Fibroblast of pulmonary artery (primary cell): ENCODE measurements around the gene TDRD9.

Source experiments
- DNase-seq: peaks from one replicate; pipeline ENCODE4 v3.0.0-alpha.2; 2010; ENCODE audit warnings: low read depth
- H3K4me3 ChIP-seq: replicated peaks from 2 replicates; pipeline ENCODE4 v1.5.1; 2011; ENCODE audit warnings: low read depth, mild to moderate bottlenecking, control low read depth, low read length, moderate library complexity
- TF ChIP-seq, protein P1 (sequence below): IDR thresholded peaks from 2 replicates; pipeline ENCODE4 v1.5.1; 2011; ENCODE audit warnings: mild to moderate bottlenecking, control low read depth, low read length, inconsistent platforms; ENCODE audit errors: missing control alignments

TDRD9 gene

DNA sequence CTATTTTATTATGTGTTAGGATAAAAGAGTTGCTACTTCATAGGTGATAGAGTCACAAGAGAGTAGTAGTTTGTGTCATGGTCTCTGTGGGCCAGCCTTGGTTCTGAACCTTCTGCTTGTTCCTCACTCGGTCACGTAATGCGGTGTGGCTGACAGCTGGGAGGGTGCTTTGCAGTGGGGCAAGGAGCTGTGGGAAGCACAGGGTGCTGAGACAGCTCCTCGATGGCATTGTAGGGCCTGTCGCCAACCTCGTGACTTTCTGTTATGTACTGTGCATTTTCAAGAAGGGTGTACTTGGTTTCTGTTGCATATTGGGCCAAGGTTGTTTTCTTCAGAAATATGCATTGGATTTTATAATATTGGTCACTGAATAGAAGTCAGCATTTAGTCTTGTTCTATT is 75.4 kb downstream of the TDRD9 start:
- H3K4me3 ChIP-seq, result no peak overlapping the region
- no peak for DNase-seq
- TF ChIP-seq, protein P1, sequence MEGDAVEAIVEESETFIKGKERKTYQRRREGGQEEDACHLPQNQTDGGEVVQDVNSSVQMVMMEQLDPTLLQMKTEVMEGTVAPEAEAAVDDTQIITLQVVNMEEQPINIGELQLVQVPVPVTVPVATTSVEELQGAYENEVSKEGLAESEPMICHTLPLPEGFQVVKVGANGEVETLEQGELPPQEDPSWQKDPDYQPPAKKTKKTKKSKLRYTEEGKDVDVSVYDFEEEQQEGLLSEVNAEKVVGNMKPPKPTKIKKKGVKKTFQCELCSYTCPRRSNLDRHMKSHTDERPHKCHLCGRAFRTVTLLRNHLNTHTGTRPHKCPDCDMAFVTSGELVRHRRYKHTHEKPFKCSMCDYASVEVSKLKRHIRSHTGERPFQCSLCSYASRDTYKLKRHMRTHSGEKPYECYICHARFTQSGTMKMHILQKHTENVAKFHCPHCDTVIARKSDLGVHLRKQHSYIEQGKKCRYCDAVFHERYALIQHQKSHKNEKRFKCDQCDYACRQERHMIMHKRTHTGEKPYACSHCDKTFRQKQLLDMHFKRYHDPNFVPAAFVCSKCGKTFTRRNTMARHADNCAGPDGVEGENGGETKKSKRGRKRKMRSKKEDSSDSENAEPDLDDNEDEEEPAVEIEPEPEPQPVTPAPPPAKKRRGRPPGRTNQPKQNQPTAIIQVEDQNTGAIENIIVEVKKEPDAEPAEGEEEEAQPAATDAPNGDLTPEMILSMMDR, result no peak

DNA sequence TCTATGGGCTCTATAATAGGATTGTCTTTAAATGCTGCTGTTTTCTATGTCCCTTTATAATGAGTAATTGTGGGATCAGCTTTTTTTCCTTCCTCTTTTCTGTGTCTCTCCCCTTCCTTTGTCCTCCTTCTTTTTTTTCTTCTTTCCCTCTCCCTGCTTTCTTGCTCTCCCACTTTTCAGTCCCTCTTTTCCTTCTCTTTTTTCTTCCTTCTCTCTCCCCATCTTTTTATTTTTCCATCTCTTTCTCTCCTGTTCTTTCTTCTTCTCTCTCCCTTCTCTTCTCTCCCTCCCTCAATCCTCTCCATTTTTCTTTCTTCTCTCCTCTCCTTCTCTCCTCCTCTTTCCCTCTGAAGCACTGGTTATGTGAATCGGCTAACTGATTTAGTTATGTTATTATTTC is 76.6 kb downstream of the TDRD9 start:
- H3K4me3 ChIP-seq, result no peak overlapping the region
- TF ChIP-seq, protein P1, result no peak
- DNase-seq, result no peak

DNA sequence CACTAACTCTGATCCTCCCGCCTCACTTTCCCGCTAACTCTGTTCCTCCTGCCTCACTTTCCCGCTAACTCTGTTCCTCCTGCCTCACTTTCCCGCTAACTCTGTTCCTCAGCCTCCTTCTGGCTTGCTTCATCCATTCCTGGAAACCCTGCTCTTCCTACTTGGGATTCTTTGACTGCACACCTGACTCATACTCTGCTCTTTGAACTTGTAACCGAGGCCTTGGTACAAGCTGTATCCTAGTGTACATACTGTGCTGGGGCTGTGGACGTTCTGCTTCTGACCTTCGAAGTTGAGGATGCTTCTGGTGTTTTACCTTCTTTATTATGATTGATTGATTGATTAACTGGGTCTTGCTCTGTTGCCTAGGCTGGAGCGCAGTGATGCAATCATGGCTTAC is 77.2 kb downstream of the TDRD9 start:
- no peak overlapping the region for H3K4me3 ChIP-seq
- DNase-seq, result no peak
- TF ChIP-seq, protein P1, result no peak

DNA sequence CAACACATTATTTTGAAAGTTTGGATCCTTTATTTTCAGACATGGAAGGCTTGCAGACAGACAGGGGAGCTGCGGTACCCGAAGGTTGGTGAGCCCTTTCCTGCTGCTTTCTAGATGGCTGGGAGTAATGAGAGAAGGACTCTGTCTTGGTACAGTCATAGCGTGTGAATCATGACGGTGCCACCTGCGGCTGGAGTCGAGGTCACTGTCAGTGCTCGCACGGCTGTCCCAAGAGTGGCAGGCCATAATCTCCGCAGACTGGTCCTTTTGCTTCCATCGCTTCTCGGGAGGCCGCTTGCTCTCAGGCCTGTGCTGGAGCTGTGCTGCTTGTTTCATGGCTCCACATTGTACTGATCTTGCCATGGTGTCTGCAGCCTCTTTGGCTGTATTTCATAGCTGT is 78.9 kb downstream of the TDRD9 start:
- H3K4me3 ChIP-seq, result no peak overlapping the region
- TF ChIP-seq, protein P1, result no peak
- DNase-seq, result no peak

DNA sequence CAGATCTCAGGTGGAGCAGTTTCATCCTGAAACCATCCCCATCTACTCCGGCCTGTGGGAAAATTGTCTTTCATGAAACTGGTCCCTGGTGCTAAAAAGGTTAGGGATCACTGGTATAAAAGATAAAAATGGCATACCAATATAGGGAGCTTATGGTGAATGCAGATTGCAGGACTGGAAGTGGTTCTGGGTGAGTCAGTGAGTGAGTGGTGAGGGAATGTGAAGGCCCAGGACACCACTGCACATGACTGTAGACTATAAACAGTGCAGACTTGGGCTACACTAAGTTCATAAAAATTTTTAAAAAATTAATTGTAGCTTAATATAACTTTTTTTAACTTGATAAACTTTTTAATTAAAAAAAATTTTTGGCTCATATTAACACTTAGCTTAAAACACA is 81.0 kb downstream of the TDRD9 start:
- no peak overlapping the region for H3K4me3 ChIP-seq
- no peak for DNase-seq
- TF ChIP-seq, protein P1, result no peak

DNA sequence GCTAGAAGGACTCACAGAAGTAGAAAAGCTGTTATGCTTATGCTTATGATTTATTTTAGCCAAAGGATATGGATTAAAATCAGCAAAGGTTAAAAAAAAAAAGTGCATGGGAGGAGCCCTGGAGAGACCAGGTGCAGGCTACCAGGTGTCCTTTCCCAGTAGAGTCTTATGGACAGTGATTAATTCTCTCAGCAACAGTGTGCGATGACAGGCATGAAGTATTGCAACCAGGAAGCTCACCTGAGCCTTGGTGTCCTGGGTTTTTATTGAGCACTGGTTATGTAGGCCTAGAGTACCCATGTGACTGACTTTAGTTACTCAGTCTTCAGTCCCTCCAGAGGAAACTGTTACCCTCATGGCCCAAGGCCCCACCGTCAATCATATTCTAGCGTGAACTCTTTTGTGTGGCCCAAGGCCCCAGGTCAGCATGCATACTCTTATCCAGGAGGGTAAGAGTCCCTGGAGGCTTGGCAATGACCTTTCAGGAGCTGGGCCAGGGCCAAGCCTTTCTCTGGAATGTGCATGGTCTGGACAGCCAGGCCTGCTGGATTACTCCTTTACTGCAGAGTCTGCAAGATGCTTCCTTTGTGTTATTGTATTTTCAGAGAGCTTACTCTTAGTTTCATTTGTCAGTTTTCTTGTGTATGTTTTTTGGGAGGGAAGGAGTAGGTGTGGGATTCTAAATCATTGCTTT is 83.7 kb downstream of the TDRD9 start:
- H3K4me3 ChIP-seq, result no peak overlapping the region
- DNase-seq, result no peak
- TF ChIP-seq, protein P1, result no peak

DNA sequence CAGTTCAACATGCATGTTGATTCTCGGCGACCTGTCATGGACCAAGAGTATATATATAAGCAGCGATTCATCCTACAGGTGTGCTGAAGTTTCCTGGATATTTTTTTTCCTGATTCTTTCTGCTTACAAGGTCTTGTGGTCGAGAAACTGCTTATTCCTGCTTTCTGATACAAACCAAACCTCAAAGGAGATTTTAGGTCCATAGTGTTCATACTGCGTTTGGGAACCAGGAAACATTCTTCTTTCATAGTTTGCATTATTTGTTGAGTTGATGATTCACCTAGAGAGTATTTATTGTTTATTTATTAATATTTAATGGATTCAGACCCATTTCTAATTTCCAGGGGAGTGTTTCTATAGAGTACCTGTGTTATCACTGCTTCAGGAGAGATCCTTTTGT is 86.5 kb downstream of the TDRD9 start:
- no peak for DNase-seq
- TF ChIP-seq, protein P1, result no peak
- no peak overlapping the region for H3K4me3 ChIP-seq
